Mesothelial cell of epicardium (in vitro differentiated cells): ENCODE results near the gene COL26A1. TPM values are rescaled to one million over a fixed set of nuclear protein-coding genes. Genes with fewer than 3 reads are reported as not detected.

Source experiments
- DNase-seq, 2 experiments: peaks; one replicate each; pipeline ENCODE4 v3.0.0; 2021; ENCODE audit warnings: low spot score in 2 of 2; ENCODE audit not compliant: unreplicated experiment in 2 of 2
- H3K27ac Mint-ChIP-seq: 2 replicates; pipeline ENCODE4 v1.8.0; 2021; ENCODE audit warnings: mixed read lengths
- H3K27me3 Mint-ChIP-seq: 2 replicates; pipeline ENCODE4 v1.8.0; 2021; ENCODE audit warnings: low read depth, mixed read lengths
- H3K36me3 Mint-ChIP-seq: 2 replicates; pipeline ENCODE4 v1.8.0; 2021; ENCODE audit warnings: mixed read lengths
- H3K4me1 Mint-ChIP-seq: 2 replicates; pipeline ENCODE4 v1.8.0; 2021; ENCODE audit warnings: mixed read lengths
- H3K4me3 Mint-ChIP-seq: 2 replicates; pipeline ENCODE4 v1.8.0; 2021; ENCODE audit warnings: mild to moderate bottlenecking, moderate library complexity, mixed read lengths
- H3K9me3 Mint-ChIP-seq: 2 replicates; pipeline ENCODE4 v1.8.0; 2021; ENCODE audit warnings: mixed read lengths
- CTCF ChIP-seq: fragments of 200-600 bp; sonication (generic); IDR thresholded peaks from one replicate; pipeline ENCODE4 v1.5.0; 2021; ENCODE audit warnings: antibody characterized with exemption; ENCODE audit not compliant: unreplicated experiment
- total RNA-seq: library from RNA; stranded (reverse); gene quantifications from 3 replicates; pipeline ENCODE4 v1.2.1, GENCODE V29; 2021

Gene COL26A1
- total RNA-seq, 1 donor from 2014 or later: 105 TPM

DNA sequence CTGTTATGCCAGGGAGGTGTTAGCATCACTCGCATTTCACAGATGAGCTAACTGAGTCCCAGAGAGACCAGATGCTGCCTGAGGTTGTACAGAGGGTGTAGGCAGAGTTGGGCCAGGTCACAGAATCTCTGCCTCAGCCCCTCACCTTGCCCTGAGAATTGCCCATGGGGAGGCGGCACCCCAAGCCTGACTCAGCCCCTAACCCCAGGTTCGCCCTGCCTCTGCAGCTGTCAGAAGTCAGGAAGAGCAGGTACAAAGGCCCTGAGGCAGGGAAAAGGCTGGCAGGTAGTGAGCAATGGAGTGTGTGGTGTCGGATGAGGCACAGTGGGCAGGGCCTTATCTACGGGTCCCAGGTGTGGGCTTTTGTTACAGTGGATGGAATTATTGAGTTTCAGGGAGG, 187.1 kb downstream of the COL26A1 start:
- H3K9me3 Mint-ChIP-seq: no peaks in the 10 kb centered on the region
- H3K4me3 Mint-ChIP-seq: no peak overlapping the region
- no peaks in the 10 kb centered on the region for H3K27me3 Mint-ChIP-seq
- no peak for DNase-seq
- H3K4me1 Mint-ChIP-seq: no peaks in the 10 kb centered on the region
- TF ChIP-seq CTCF: no peak
- H3K36me3 Mint-ChIP-seq: peaks cover 15% of the 10 kb centered on the region
- no peak overlapping the region for H3K27ac Mint-ChIP-seq

DNA sequence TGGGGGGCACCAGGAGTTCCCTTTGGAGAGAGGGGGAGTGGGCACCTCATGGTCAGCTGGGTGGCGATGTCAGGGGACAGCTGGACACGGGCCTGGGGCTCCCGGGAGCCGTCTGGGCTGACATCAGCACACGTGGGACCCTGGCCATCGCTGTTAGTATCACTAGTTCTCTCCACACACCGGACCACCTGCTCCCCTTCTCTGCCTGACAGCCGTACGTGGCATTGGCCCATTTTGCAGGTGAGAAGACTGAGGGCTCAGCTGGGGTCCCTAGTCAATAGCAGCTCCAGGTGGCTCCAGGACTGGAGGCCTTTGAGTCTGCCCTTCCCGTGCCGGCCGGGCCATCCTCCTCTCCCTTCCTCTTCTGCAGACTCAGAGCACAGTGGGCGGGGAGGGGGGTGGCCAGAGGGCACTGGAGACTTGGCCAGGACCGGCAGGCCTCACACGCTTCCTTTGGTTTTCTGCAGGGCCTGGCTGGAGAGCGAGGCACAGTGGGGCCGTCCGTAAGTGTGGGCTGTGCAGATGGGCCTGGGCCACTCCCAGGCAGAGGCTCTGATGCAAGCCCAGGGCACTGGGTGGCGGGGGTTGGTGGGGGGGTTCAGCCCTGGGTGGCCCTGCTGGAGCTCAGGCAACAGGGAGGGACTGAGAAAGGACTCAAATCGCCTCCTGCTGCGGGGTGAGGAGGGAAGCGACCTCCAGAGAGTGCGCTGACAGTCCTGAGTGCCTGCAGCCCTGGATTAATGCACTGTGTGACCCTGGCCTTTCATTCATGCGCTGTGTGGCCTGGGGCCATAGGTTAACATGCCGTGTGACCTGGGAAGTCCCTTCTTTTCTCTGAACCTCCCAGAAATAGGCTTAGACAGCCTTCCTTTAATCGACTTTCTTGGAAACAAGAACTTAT, 188.2 kb downstream of the COL26A1 start:
- Mint-ChIP-seq H3K9me3 (no peaks in the 10 kb centered on the region), H3K36me3 (peaks cover 14% of the 10 kb centered on the region), H3K27me3 (no peaks in the 10 kb centered on the region), H3K27ac (no peak overlapping the region), H3K4me3 (no peak overlapping the region), H3K4me1 (no peaks in the 10 kb centered on the region)
- no peak for TF ChIP-seq CTCF
- DNase-seq: peak in 1 of 2 experiments; percentile 10

- no peak overlapping the region for H3K27ac Mint-ChIP-seq
- no peaks in the 10 kb centered on the region for H3K9me3 Mint-ChIP-seq
- H3K36me3 Mint-ChIP-seq: peaks cover 4% of the 10 kb centered on the region
- no peaks in the 10 kb centered on the region for H3K27me3 Mint-ChIP-seq
- DNase-seq: peak; percentile 16 to 22
- no peak for TF ChIP-seq CTCF
- H3K4me3 Mint-ChIP-seq: no peak overlapping the region
- H3K4me1 Mint-ChIP-seq: no peaks in the 10 kb centered on the region
Observed at GRCh38 chr7:101553018-101553770, 190.5 kb downstream of the COL26A1 start.

DNA sequence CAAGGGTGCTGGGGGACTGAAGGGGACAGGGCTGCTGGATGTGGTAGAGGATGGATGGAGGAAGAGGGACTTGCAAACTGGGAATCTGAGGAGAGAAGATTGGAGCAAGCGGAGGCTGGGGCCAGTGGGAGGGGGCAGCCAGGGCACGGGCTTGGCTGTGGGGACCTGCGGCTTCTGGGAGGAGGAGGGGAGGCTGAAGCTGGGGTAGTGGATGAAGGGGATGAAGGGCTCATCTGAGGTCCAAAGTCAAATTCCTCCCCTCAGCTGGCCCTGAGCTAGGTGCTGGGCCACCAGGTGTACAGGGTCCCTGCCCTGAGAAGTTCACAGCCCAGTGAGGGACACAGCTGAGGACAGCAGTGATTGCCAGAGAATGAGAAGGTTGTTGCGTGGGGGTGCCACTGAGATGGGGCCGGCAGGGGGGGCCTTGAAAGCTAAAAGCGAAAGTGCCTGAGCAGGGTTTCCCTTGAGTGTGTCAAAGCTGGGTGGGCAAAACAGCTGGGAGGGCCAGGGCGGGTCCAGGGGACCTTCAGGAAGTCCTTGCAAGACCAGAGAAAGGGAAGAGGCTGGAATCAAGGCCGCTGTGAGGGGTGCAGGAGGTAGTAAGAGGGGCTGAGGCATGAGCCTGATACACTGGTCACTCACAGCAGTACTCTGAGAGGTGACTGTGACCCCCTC, 191.2 kb downstream of the COL26A1 start:
- H3K36me3 Mint-ChIP-seq: peaks cover 2% of the 10 kb centered on the region
- no peak for TF ChIP-seq CTCF

GRCh38 chr7:101554584-101555268, 192.1 kb downstream of the COL26A1 start:
- H3K27me3 Mint-ChIP-seq: no peaks in the 10 kb centered on the region
- no peak overlapping the region for H3K4me3 Mint-ChIP-seq
- peaks cover 2% of the 10 kb centered on the region for H3K36me3 Mint-ChIP-seq
- H3K9me3 Mint-ChIP-seq: no peaks in the 10 kb centered on the region
- peak in 1 of 2 experiments; percentile 33 for DNase-seq
- no peak overlapping the region for H3K27ac Mint-ChIP-seq
- no peaks in the 10 kb centered on the region for H3K4me1 Mint-ChIP-seq
- TF ChIP-seq CTCF: no peak

More for the DNA sequence above, 191.2 kb downstream of the COL26A1 start:
- DNase-seq: no peak
- H3K4me3 Mint-ChIP-seq: no peak overlapping the region
- H3K9me3 Mint-ChIP-seq: no peaks in the 10 kb centered on the region
- H3K27me3 Mint-ChIP-seq: no peaks in the 10 kb centered on the region
- H3K4me1 Mint-ChIP-seq: no peaks in the 10 kb centered on the region
- no peak overlapping the region for H3K27ac Mint-ChIP-seq
